Right lobe of liver (tissue), 6 donors: Measurements from ENCODE around the gene RAC2. TPM values are rescaled to one million over a fixed set of nuclear protein-coding genes. Genes with fewer than 3 reads are reported as not detected.

Experiments used
- ATAC-seq, 4 donors: fragments of 200-7000 bp; cut with Tn5 transposase; one replicate each; pipeline ENCODE4 v1.9.1; 2020; ENCODE audit warnings: mild to moderate bottlenecking in 4 of 4, moderate library complexity in 4 of 4
- DNase-seq, 3 donors: peaks; one replicate each; pipeline ENCODE4 v3.0.0-alpha.2; 2020
- H3K27ac ChIP-seq, 3 donors: fragments of 200-600 bp; one replicate each; pipeline ENCODE4 v1.8.0; 2022
- H3K27me3 ChIP-seq, 2 donors: fragments of 200-600 bp; one replicate each; pipeline ENCODE4 v1.8.0; 2022
- H3K36me3 ChIP-seq, 4 donors: fragments of 200-600 bp; sonication (generic) in 1 of 4; one replicate each; pipeline versions ENCODE4 v1.5.1 to v1.8.0; 2017 to 2022; ENCODE audit warnings: control low read depth in 1 of 4
- H3K4me1 ChIP-seq, 4 donors: fragments of 200-600 bp; sonication (generic) in 1 of 4; one replicate each; pipeline versions ENCODE4 v1.5.1 to v1.8.0; 2017 to 2022; ENCODE audit warnings: control low read depth in 1 of 4
- H3K4me3 ChIP-seq, 3 donors: fragments of 200-600 bp; one replicate each; pipeline ENCODE4 v1.8.0; 2022
- H3K9me3 ChIP-seq, 4 donors: fragments of 200-600 bp; sonication (generic) in 1 of 4; one replicate each; pipeline versions ENCODE4 v1.5.1 to v1.8.0; 2017 to 2022; ENCODE audit warnings: control low read depth in 1 of 4
- POLR2A ChIP-seq: fragments of 450-650 bp; IDR thresholded peaks from one replicate; pipeline ENCODE4 v1.6.1; 2017; ENCODE audit warnings: antibody characterized with exemption, mild to moderate bottlenecking
- WGBS: methylation state at CpG from one replicate; pipeline ENCODE4 v1.1.6; 2018; ENCODE audit warnings: low coverage, low lambda C conversion rate; ENCODE audit not compliant: insufficient coverage; ENCODE audit errors: missing lambda C conversion rate; 5-methylcytosine and 5-hydroxymethylcytosine counted together
- intact Hi-C, 2 donors: fragments of 100-400 bp; cut with DNase I; formaldehyde crosslinking; loops; one replicate each; pipeline versions ENCODE4 v1.11.2 to v1.14.1; 2022
- total RNA-seq, 6 experiments: library from RNA; depleted of rRNA in 2 of 6; stranded (reverse); fragments of >200 nt in 2 of 6; fragmentation: NEBNext Ultra II Directional in 3 of 6; extraction: Animal tissue kit (Norgen Biotek cat#: 25700) in 3 of 6; gene quantifications; one replicate each; pipeline versions ENCODE4 v1.1.0 to v1.2.4, GENCODE V29; 2016 to 2023
- TF ChIP-seq, protein P1 (sequence below), 4 donors: fragments of 200-600 bp in 3 of 4; fragments of 450-650 bp in 1 of 4; IDR thresholded peaks; one replicate each; pipeline versions ENCODE4 v1.5.1 to v1.8.0; 2016 to 2022; ENCODE audit warnings: antibody characterized with exemption in 4 of 4, mild to moderate bottlenecking in 2 of 4
- donor health status: DM: no; HTN: yes; CAD: no.
- donor health status: DM: no; HTN: no; CAD: no.
- donor health status: DM: no; HTN: no; CAD: no.
- donor health status: DM: no; HTN: yes; CAD: no.
- donor health status: DM: no; HTN: yes; CAD: no.

Gene RAC2
- total RNA-seq, 6 experiments from 2014 or later, result 3.4 to 12.9 (median 6.5) TPM

DNA sequence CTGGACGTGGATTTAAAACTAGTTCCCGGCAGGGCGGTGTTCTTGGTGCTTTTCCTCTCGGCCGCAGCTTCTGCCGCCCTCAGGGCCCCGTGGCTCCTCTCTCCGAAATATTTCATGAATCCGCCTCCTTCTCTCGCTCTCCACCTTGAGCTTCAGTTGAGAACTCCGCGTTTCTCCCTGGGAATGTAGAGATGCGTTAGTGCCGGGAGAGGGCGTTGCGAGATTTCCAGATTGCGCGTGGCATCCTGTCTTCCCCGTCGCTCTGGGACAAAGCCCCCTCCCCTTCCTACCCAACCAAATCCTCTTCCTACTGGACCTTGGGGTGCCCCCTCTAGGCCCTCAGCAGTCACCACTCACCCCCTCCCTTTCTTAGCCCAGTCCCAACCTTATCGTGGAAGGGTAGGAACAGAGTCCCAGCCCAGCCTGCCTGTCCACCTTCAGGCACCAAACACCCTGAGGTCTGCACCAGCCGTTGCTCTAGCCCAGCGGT is 15.5 kb upstream of the RAC2 start:
- Histone ChIP-seq H3K4me3 (no peak overlapping the region), H3K4me1 (no peaks in the 10 kb centered on the region), H3K27me3 (no peaks in the 10 kb centered on the region), H3K27ac (no peak overlapping the region), H3K9me3 (no peaks in the 10 kb centered on the region), H3K36me3 (no peaks in the 10 kb centered on the region)
- WGBS, result 11% methylated on average over 13 of the region's 23 CpGs
- ATAC-seq (peak; percentile 6 to 56 (median 45)), DNase-seq (peak in 2 of 3 donors; percentile 21 to 56)
- intact Hi-C loops, result no loop called here
- TF ChIP-seq, protein P1, sequence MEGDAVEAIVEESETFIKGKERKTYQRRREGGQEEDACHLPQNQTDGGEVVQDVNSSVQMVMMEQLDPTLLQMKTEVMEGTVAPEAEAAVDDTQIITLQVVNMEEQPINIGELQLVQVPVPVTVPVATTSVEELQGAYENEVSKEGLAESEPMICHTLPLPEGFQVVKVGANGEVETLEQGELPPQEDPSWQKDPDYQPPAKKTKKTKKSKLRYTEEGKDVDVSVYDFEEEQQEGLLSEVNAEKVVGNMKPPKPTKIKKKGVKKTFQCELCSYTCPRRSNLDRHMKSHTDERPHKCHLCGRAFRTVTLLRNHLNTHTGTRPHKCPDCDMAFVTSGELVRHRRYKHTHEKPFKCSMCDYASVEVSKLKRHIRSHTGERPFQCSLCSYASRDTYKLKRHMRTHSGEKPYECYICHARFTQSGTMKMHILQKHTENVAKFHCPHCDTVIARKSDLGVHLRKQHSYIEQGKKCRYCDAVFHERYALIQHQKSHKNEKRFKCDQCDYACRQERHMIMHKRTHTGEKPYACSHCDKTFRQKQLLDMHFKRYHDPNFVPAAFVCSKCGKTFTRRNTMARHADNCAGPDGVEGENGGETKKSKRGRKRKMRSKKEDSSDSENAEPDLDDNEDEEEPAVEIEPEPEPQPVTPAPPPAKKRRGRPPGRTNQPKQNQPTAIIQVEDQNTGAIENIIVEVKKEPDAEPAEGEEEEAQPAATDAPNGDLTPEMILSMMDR (IDR thresholded peaks at IDR 0.05), result peak in 3 of 4 donors; percentile 25 to 38 (median 36)
- TF ChIP-seq POLR2A, result no peak

DNA sequence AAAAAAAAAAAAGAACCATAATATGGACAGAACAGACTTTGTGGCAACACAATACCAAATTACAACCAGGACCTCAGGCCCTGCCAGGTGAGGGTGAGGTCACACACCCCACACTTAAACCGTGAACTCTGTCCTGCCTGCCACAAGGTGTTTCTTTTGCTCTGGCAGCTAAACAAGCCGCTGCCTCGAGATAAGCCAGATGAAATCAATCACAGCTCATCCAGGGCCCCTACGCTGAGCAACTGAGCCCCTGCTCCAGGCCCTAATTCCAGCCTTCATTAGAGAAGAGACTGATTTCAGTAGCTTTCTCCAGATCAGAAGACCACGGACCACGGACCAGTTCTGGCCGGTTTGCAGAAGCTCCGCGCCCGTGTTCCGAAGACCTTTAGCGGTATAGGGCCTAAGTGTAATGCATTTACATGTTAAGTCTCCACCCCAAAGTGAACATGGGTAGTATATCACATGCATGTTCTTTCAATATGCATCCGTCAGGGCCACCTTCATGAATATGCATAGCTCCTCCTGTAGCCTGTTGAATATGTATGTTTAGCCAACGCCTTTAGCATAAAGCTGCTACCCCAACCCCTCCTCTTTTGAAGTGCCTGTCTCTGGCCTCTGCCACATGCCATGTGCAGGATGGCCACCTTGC is 14.8 kb upstream of the RAC2 start:
- WGBS, result 71% methylated on average over 11 of the region's 14 CpGs
- no peaks in the 10 kb centered on the region for H3K4me1 ChIP-seq
- DNase-seq, result peak in 2 of 3 donors; percentile 11 to 34
- TF ChIP-seq POLR2A, result no peak
- TF ChIP-seq, protein P1 (IDR thresholded peaks at IDR 0.05), result no peak
- ATAC-seq, result no peak
- no peaks in the 10 kb centered on the region for H3K36me3 ChIP-seq
- no peak overlapping the region for H3K27ac ChIP-seq
- H3K9me3 ChIP-seq, result no peaks in the 10 kb centered on the region
- intact Hi-C loops, result no loop called here
- H3K4me3 ChIP-seq, result no peak overlapping the region
- no peaks in the 10 kb centered on the region for H3K27me3 ChIP-seq

DNA sequence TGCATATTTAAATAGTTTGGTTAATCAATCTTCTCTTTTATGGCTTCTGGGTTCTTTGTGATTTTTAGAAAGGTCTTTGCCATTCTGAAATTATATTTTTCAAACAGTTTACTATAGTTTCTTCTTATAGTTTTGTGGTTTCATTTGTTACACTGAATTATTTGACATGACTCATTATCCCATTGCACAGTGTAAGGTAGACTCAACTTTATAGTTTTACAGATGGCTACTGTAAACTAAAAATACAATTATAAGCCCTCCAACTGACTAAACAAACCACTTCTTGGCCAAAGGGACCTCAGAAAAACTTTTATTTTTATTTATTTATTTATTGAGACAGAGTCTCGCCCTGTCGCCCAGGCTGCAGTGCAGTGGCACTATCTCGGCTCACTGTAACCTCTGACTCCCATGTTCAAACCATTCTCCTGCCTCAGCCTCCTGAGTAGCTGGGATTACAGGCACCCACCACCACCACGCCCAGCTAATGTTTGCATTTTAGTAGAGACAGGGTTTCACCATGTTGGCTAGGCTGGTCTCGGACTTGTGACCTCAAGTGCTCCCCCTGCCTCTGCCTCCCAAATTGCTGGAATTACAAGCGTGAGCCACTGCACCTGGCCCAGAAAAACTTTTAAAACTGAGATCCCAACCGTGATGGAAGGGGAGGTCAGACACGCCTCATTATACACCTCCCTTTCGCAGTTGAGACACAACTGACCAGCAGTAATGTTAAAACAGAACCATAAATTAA is 14.1 kb upstream of the RAC2 start:
- ATAC-seq, result no peak
- DNase-seq, result peak in 1 of 3 donors; percentile 1
- Histone ChIP-seq H3K27ac (no peak overlapping the region), H3K9me3 (no peaks in the 10 kb centered on the region), H3K36me3 (no peaks in the 10 kb centered on the region), H3K4me1 (no peaks in the 10 kb centered on the region), H3K27me3 (no peaks in the 10 kb centered on the region), H3K4me3 (no peak overlapping the region)
- intact Hi-C loops, result no loop called here
- TF ChIP-seq, protein P1 (IDR thresholded peaks at IDR 0.05), result no peak
- TF ChIP-seq POLR2A, result no peak
- 85% methylated on average over 8 of the region's 9 CpGs for WGBS

DNA sequence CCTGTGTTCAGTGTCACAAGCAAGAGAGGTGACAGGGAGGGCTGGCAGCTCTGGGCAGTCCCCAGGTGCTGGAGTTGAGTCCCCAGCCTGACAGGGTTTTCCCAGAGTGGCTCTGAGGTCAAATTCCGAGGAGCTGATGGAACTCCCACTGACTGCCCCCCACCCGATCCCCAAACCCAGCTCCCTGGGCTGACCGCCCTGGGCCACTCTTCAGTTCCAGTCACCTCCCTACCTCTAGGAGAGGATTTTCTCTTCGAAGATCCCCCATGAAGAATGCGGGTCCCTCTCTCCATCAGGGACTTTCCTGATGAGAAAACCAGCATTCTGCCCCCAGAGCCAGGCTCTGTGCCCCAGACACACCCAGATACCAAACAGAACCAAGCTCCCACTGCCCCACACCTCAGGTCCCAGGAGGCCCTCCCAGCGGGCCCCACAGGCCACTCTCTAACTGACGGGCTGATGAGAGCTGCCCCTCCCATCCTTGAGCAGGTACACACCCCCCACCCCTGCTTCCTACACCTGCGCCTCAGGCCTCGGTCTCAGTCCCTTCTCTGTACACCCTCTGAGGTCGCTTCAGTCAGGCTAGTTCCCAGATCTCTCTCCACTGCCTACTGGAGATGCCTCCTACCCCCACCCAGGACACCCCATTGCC is 12.1 kb upstream of the RAC2 start:
- Histone ChIP-seq H3K27ac (no peak overlapping the region), H3K27me3 (no peaks in the 10 kb centered on the region), H3K4me3 (no peak overlapping the region), H3K9me3 (no peaks in the 10 kb centered on the region), H3K36me3 (no peaks in the 10 kb centered on the region), H3K4me1 (no peaks in the 10 kb centered on the region)
- no peak for TF ChIP-seq POLR2A
- TF ChIP-seq, protein P1 (IDR thresholded peaks at IDR 0.05), result no peak
- peak in 2 of 3 donors; percentile 7 to 29 for DNase-seq
- ATAC-seq, result peak in 1 of 4 donors; percentile 27
- intact Hi-C loops, result no loop called here
- WGBS, result 55% methylated on average over 4 of the region's 10 CpGs
